ENCODE measurements around the gene FXR2.

Gene FXR2

GRCh38 chr17:7573324-7574080, 41.2 kb downstream of the FXR2 start:
- peak overlapping the region; percentile 99 for H3K27ac Mint-ChIP-seq
- H3K9me3 Mint-ChIP-seq, result no peaks in the 10 kb centered on the region
- DNase-seq, result peak; percentile 81
- H3K4me3 Mint-ChIP-seq, result peak overlapping the region; percentile 97
- TF ChIP-seq CTCF (IDR thresholded peaks at IDR 0.05), result no peak
- H3K4me1 Mint-ChIP-seq, result peaks cover 60% of the 10 kb centered on the region
- peaks cover 78% of the 10 kb centered on the region for H3K36me3 Mint-ChIP-seq (ENCODE audit: low read depth)
- H3K27me3 Mint-ChIP-seq (ENCODE audit: low read depth, poor library complexity), result no peaks in the 10 kb centered on the region

- H3K4me1 Mint-ChIP-seq, result peaks cover 57% of the 10 kb centered on the region
- no peaks in the 10 kb centered on the region for H3K27me3 Mint-ChIP-seq (ENCODE audit: low read depth, poor library complexity)
- H3K36me3 Mint-ChIP-seq (ENCODE audit: low read depth), result peaks cover 74% of the 10 kb centered on the region
- H3K9me3 Mint-ChIP-seq, result no peaks in the 10 kb centered on the region
- no peak for TF ChIP-seq CTCF (IDR thresholded peaks at IDR 0.05)
- H3K27ac Mint-ChIP-seq, result peak overlapping the region; percentile 99
- peak overlapping the region; percentile 97 for H3K4me3 Mint-ChIP-seq
- DNase-seq, result peak; percentile 99
These were observed 41.9 kb downstream of the FXR2 start for GRCh38 chr17:7572588-7573323.

- Mint-ChIP-seq H3K4me3 (peak overlapping the region; percentile 97), H3K36me3 (ENCODE audit: low read depth) (peaks cover 74% of the 10 kb centered on the region), H3K9me3 (no peaks in the 10 kb centered on the region), H3K27ac (peak overlapping the region; percentile 99), H3K27me3 (ENCODE audit: low read depth, poor library complexity) (no peaks in the 10 kb centered on the region), H3K4me1 (peaks cover 58% of the 10 kb centered on the region)
- DNase-seq, result no peak
- TF ChIP-seq CTCF (IDR thresholded peaks at IDR 0.05), result no peak
These were observed 42.4 kb downstream of the FXR2 start for GRCh38 chr17:7572338-7572587.

- peak overlapping the region; percentile 78 for H3K27ac Mint-ChIP-seq
- H3K4me1 Mint-ChIP-seq, result peaks cover 39% of the 10 kb centered on the region
- no peak for DNase-seq
- no peaks in the 10 kb centered on the region for H3K9me3 Mint-ChIP-seq
- H3K36me3 Mint-ChIP-seq (ENCODE audit: low read depth), result peaks cover 70% of the 10 kb centered on the region
- H3K27me3 Mint-ChIP-seq (ENCODE audit: low read depth, poor library complexity), result no peaks in the 10 kb centered on the region
- H3K4me3 Mint-ChIP-seq, result no peak overlapping the region
- no peak for TF ChIP-seq CTCF (IDR thresholded peaks at IDR 0.05)
These were observed 44.3 kb downstream of the FXR2 start for GRCh38 chr17:7570351-7570750.

GRCh38 chr17:7569571-7569970, 45.1 kb downstream of the FXR2 start:
- no peak overlapping the region for H3K27ac Mint-ChIP-seq
- no peak for TF ChIP-seq CTCF (IDR thresholded peaks at IDR 0.05)
- no peaks in the 10 kb centered on the region for H3K27me3 Mint-ChIP-seq (ENCODE audit: low read depth, poor library complexity)
- no peaks in the 10 kb centered on the region for H3K9me3 Mint-ChIP-seq
- no peak overlapping the region for H3K4me3 Mint-ChIP-seq
- no peak for DNase-seq
- H3K4me1 Mint-ChIP-seq, result peaks cover 31% of the 10 kb centered on the region
- peaks cover 70% of the 10 kb centered on the region for H3K36me3 Mint-ChIP-seq (ENCODE audit: low read depth)

All from nephron progenitor cell (in vitro differentiated cells).